Spinal cord (tissue), 10 donors: Measurements from ENCODE around the gene LUM. TPM values are rescaled to one million over a fixed set of nuclear protein-coding genes. Genes with fewer than 3 reads are reported as not detected.

Experiments
- DNase-seq, 6 donors: peaks; one replicate each; pipeline versions ENCODE4 v3.0.0 to v3.0.0-alpha.2; 2013 to 2015; ENCODE audit warnings: low spot score in 6 of 6, low read depth in 4 of 6
- H3K27ac ChIP-seq: one replicate; pipeline ENCODE4 v1.5.1; 2013; ENCODE audit warnings: low read depth, low read length, control low read depth
- H3K27me3 ChIP-seq: one replicate; pipeline ENCODE4 v1.6.1; 2013; ENCODE audit warnings: low read length; ENCODE audit not compliant: control insufficient read depth, insufficient read depth
- H3K36me3 ChIP-seq: one replicate; pipeline ENCODE4 v1.6.1; 2013; ENCODE audit warnings: low read length; ENCODE audit not compliant: control insufficient read depth, insufficient read depth
- H3K4me1 ChIP-seq: one replicate; pipeline ENCODE4 v1.6.1; 2013; ENCODE audit warnings: low read length; ENCODE audit not compliant: control insufficient read depth, insufficient read depth
- H3K4me3 ChIP-seq: one replicate; pipeline ENCODE4 v1.5.1; 2013; ENCODE audit warnings: low read depth, low read length, control low read depth
- H3K9me3 ChIP-seq: one replicate; pipeline ENCODE4 v1.6.1; 2013; ENCODE audit warnings: low read length; ENCODE audit not compliant: control insufficient read depth, insufficient read depth
- WGBS: methylation state at CpG from one replicate; pipeline ENCODE4 v1.1.5; 2013; ENCODE audit warnings: missing lambda C conversion rate; ENCODE audit not compliant: insufficient coverage; 5-methylcytosine and 5-hydroxymethylcytosine counted together
- polyA plus RNA-seq, 2 donors: library from polyadenylated mRNA; unstranded; fragments of 120-200 nt; gene quantifications; one replicate each; pipeline ENCODE4 v1.2.1, GENCODE V29; 2013; ENCODE audit not compliant: insufficient read length in 2 of 2
- total RNA-seq, 2 donors: library from RNA; depleted of rRNA in 1 of 2; stranded (reverse); fragments of 120-200 nt in 1 of 2; fragments of >200 nt in 1 of 2; gene quantifications; one replicate each; pipeline versions ENCODE4 v1.2.3 to v1.2.4, GENCODE V29; 2013 to 2014
- donor health status: healthy.

Gene LUM
- total and polyA plus RNA-seq, 4 donors, result 31.3 to 141 (median 84.5) TPM

- no peaks in the 10 kb centered on the region for H3K27me3 ChIP-seq
- no peaks in the 10 kb centered on the region for H3K9me3 ChIP-seq
- peak in 2 of 6 donors; percentile 11 for DNase-seq
- H3K4me1 ChIP-seq, result no peaks in the 10 kb centered on the region
- no CpG with 5 or more reads among the region's 2 CpGs for whole genome bisulfite sequencing
- H3K4me3 ChIP-seq, result no peak overlapping the region
- H3K27ac ChIP-seq, result no peak overlapping the region
- no peaks in the 10 kb centered on the region for H3K36me3 ChIP-seq
Measured at GRCh38 chr12:91139286-91139685, 28.0 kb upstream of the LUM start.

- no peaks in the 10 kb centered on the region for H3K4me1 ChIP-seq
- no peak overlapping the region for H3K4me3 ChIP-seq
- H3K27ac ChIP-seq, result peak overlapping the region; percentile 16
- DNase-seq, result peak in 1 of 6 donors; percentile 10
- H3K9me3 ChIP-seq, result no peaks in the 10 kb centered on the region
- no CpG with 5 or more reads among the region's 1 CpG for WGBS
- no peaks in the 10 kb centered on the region for H3K36me3 ChIP-seq
- no peaks in the 10 kb centered on the region for H3K27me3 ChIP-seq
Measured at GRCh38 chr12:91138337-91138920, 27.1 kb upstream of the LUM start.

GRCh38 chr12:91133871-91134270 is 22.6 kb upstream of the LUM start:
- H3K4me3 ChIP-seq, result no peak overlapping the region
- H3K27ac ChIP-seq, result no peak overlapping the region
- no peak for DNase-seq
- H3K36me3 ChIP-seq, result no peaks in the 10 kb centered on the region
- H3K27me3 ChIP-seq, result no peaks in the 10 kb centered on the region
- H3K4me1 ChIP-seq, result no peaks in the 10 kb centered on the region
- no CpG with 5 or more reads among the region's 1 CpG for WGBS
- no peaks in the 10 kb centered on the region for H3K9me3 ChIP-seq

GRCh38 chr12:91129662-91130362 is 18.5 kb upstream of the LUM start:
- Histone ChIP-seq H3K27me3 (no peaks in the 10 kb centered on the region), H3K36me3 (no peaks in the 10 kb centered on the region), H3K27ac (no peak overlapping the region), H3K4me1 (no peaks in the 10 kb centered on the region), H3K9me3 (no peaks in the 10 kb centered on the region), H3K4me3 (no peak overlapping the region)
- DNase-seq, result no peak
- WGBS, result 100% methylated on average over 1 of the region's 2 CpGs

GRCh38 chr12:91127751-91128150 is 16.5 kb upstream of the LUM start:
- Histone ChIP-seq H3K4me1 (no peaks in the 10 kb centered on the region), H3K27me3 (no peaks in the 10 kb centered on the region), H3K27ac (no peak overlapping the region), H3K9me3 (no peaks in the 10 kb centered on the region), H3K4me3 (no peak overlapping the region), H3K36me3 (no peaks in the 10 kb centered on the region)
- 100% methylated on average over 1 of the region's 3 CpGs for WGBS
- DNase-seq, result no peak

GRCh38 chr12:91127306-91127705 is 16.0 kb upstream of the LUM start:
- no peaks in the 10 kb centered on the region for H3K27me3 ChIP-seq
- no peak overlapping the region for H3K27ac ChIP-seq
- no peaks in the 10 kb centered on the region for H3K9me3 ChIP-seq
- no CpG with 5 or more reads among the region's 2 CpGs for WGBS
- H3K36me3 ChIP-seq, result no peaks in the 10 kb centered on the region
- H3K4me3 ChIP-seq, result no peak overlapping the region
- DNase-seq, result no peak
- H3K4me1 ChIP-seq, result no peaks in the 10 kb centered on the region

- no peaks in the 10 kb centered on the region for H3K4me1 ChIP-seq
- no peaks in the 10 kb centered on the region for H3K9me3 ChIP-seq
- 100% methylated on average over 1 of the region's 1 CpG for WGBS
- H3K27me3 ChIP-seq, result no peaks in the 10 kb centered on the region
- no peak for DNase-seq
- no peak overlapping the region for H3K27ac ChIP-seq
- no peak overlapping the region for H3K4me3 ChIP-seq
- no peaks in the 10 kb centered on the region for H3K36me3 ChIP-seq
Measured at GRCh38 chr12:91126516-91126915, 15.2 kb upstream of the LUM start.

GRCh38 chr12:91123236-91123916 is 12.1 kb upstream of the LUM start:
- H3K9me3 ChIP-seq, result no peaks in the 10 kb centered on the region
- DNase-seq, result no peak
- no peaks in the 10 kb centered on the region for H3K4me1 ChIP-seq
- no peaks in the 10 kb centered on the region for H3K36me3 ChIP-seq
- no peak overlapping the region for H3K4me3 ChIP-seq
- no peak overlapping the region for H3K27ac ChIP-seq
- no peaks in the 10 kb centered on the region for H3K27me3 ChIP-seq
- WGBS, result no CpG with 5 or more reads among the region's 5 CpGs

GRCh38 chr12:91120781-91121180 is 9.5 kb upstream of the LUM start:
- Histone ChIP-seq H3K4me1 (no peaks in the 10 kb centered on the region), H3K27ac (no peak overlapping the region), H3K9me3 (no peaks in the 10 kb centered on the region), H3K27me3 (no peaks in the 10 kb centered on the region), H3K4me3 (no peak overlapping the region), H3K36me3 (no peaks in the 10 kb centered on the region)
- DNase-seq, result no peak

- H3K36me3 ChIP-seq, result no peaks in the 10 kb centered on the region
- no CpG with 5 or more reads among the region's 1 CpG for WGBS
- no peak for DNase-seq
Measured at GRCh38 chr12:91119089-91119488, 7.8 kb upstream of the LUM start.

More at GRCh38 chr12:91119089-91119488, 7.8 kb upstream of the LUM start:
- Histone ChIP-seq H3K27ac (no peak overlapping the region), H3K4me3 (no peak overlapping the region), H3K27me3 (no peaks in the 10 kb centered on the region), H3K9me3 (no peaks in the 10 kb centered on the region), H3K4me1 (no peaks in the 10 kb centered on the region)
